Mesodermal cell (in vitro differentiated cells): ENCODE data around the gene ANKRD13A.
"Not testable (repeated sequence)": the region's sequence is repeated elsewhere in the genome, so short reads cannot be mapped to it uniquely, and the experiment has no call there.

Source experiments
- H3K27ac ChIP-seq: 2 replicates; pipeline ENCODE4 v1.7.0; 2013; ENCODE audit warnings: mild to moderate bottlenecking, low read depth, low read length, moderate library complexity; ENCODE audit not compliant: severe bottlenecking
- H3K36me3 ChIP-seq: 2 replicates; pipeline ENCODE4 v1.7.1; 2013; ENCODE audit warnings: mild to moderate bottlenecking, low read length, moderate library complexity; ENCODE audit not compliant: control insufficient read depth, insufficient read depth
- H3K4me1 ChIP-seq: one replicate; pipeline ENCODE4 v1.7.1; 2013; ENCODE audit warnings: mild to moderate bottlenecking, low read length; ENCODE audit not compliant: insufficient read depth, control insufficient read depth, poor library complexity, severe bottlenecking
- H3K4me3 ChIP-seq: 2 replicates; pipeline ENCODE4 v1.7.0; 2013; ENCODE audit warnings: low read length, control low read depth, mild to moderate bottlenecking; ENCODE audit not compliant: insufficient read depth, poor library complexity, severe bottlenecking; ENCODE audit errors: extremely low read depth
- H3K9me3 ChIP-seq: 2 replicates; pipeline ENCODE4 v1.7.1; 2013; ENCODE audit warnings: mild to moderate bottlenecking, low read length, moderate library complexity; ENCODE audit not compliant: control insufficient read depth
- WGBS, 2 experiments: methylation state at CpG; one replicate each; pipeline ENCODE4 v1.1.5; 2013; ENCODE audit warnings: missing lambda C conversion rate in 2 of 2; ENCODE audit not compliant: insufficient coverage in 2 of 2; 5-methylcytosine and 5-hydroxymethylcytosine counted together

The ANKRD13A gene

DNA sequence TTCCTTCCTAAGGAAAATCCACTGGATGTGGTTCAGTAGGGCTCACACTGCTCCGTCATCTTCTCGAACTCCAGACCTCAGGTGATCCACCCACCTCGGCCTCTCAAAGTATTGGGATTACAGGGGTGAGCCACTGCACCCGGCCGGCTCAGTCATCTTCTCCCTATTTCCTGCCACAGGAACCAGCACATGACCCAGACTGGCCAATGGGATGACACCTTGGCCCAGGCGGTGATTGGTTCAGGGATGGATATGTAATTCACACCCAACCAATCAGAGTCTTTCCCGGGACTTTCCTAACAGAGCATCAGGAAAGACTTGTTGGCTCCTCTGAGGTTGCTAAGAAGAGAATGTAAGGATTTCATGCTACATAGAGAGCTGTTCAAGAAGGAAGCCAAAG lies 68.3 kb downstream of the ANKRD13A start:
- Histone ChIP-seq H3K4me3 (no peak overlapping the region), H3K36me3 (no peaks in the 10 kb centered on the region), H3K27ac (no peak overlapping the region), H3K4me1 (no peaks in the 10 kb centered on the region), H3K9me3 (no peaks in the 10 kb centered on the region)
- 74 to 87% methylated on average over 3 to 4 of the region's 7 CpGs for WGBS, 2 experiments

DNA sequence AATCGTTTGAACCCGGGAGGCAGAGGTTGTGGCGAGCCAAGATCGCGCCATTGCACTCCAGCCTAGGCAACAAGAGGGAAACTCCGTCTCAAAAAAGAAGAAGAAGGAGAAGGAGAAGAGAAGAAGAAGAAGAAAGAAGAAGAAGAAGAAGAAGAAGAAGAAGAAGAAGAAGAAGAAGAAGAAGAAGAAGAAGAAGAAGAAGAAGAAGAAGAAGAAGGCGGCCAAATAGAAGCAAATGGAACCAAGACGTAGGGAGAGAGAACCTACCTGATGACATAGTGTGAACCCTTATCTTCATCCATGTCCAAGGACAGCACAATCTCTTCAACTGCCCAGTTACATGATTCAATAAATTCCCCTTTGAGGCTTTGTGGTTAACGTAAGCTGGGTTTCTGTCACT lies 68.9 kb downstream of the ANKRD13A start:
- not testable (repeated sequence) for H3K36me3 ChIP-seq, H3K27ac ChIP-seq, H3K4me1 ChIP-seq, H3K9me3 ChIP-seq, H3K4me3 ChIP-seq
- 100% methylated on average over 5 to 8 of the region's 9 CpGs for WGBS, 2 experiments

DNA sequence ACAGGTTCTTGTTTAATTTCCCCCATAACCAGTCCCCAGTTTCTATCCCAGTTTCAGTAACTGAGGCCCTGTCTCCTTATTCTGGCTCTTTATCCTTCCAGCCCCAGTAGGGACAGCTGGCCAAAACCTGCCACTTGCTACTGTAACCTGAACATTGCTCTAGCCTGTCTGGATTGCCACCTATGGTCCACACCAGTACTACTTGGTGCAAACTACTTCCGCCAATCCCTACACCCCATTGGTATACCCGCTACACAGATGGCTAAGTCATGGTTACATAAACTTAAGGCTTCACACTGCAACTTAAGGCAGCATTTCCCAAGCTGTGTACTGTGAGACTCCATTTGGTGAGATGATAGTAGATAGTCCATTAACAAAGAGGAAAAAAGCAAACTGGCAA lies 69.4 kb downstream of the ANKRD13A start:
- no peaks in the 10 kb centered on the region for H3K9me3 ChIP-seq
- H3K4me1 ChIP-seq: no peaks in the 10 kb centered on the region
- H3K27ac ChIP-seq: no peak overlapping the region
- no peaks in the 10 kb centered on the region for H3K36me3 ChIP-seq
- H3K4me3 ChIP-seq: no peak overlapping the region
- no CpG with 5 or more reads among the region's 2 CpGs for WGBS, 2 experiments

DNA sequence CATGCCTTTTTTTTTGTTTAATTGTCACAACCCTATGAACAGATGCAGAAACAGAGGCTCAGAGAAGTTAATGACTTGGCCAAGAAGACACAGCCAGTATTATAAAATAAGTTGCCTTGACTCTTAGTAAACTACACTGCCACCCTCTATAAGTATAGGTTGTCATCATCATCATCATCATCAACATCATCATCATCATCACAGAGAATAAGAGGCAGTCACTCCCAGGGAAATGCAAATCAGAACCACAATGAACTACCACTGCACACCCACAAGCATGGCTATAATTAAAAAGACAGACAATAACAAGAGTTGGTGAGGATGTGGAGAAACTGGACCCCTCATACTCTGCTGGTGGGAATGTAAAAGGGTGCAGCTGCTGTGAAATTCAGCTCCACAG lies 72.3 kb downstream of the ANKRD13A start:
- no peak overlapping the region for H3K27ac ChIP-seq
- no peaks in the 10 kb centered on the region for H3K9me3 ChIP-seq
- H3K4me1 ChIP-seq: no peaks in the 10 kb centered on the region
- no peak overlapping the region for H3K4me3 ChIP-seq
- H3K36me3 ChIP-seq: no peaks in the 10 kb centered on the region

DNA sequence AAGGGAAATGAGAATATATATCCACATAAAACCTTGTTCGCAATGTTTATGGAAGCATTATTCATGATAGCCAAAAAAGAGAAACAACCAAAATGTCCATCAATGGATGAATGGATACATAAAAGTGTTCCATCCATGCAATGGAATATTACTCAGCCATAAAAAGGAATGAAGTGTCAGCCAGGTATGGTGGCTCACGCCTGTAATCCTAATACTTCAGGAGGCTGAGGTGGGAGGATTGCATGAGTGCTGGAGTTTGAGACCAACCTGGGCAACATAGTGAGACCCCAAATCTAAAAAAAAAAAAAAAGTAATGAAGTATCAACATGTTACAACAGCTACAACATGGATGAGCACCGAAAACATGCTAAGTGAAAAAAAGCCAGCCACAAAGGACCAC lies 72.7 kb downstream of the ANKRD13A start:
- H3K4me1 ChIP-seq: no peaks in the 10 kb centered on the region
- no peaks in the 10 kb centered on the region for H3K36me3 ChIP-seq
- no CpG with 5 or more reads among the region's 3 CpGs for WGBS, 2 experiments
- H3K4me3 ChIP-seq: no peak overlapping the region
- H3K9me3 ChIP-seq: no peaks in the 10 kb centered on the region
- H3K27ac ChIP-seq: no peak overlapping the region

DNA sequence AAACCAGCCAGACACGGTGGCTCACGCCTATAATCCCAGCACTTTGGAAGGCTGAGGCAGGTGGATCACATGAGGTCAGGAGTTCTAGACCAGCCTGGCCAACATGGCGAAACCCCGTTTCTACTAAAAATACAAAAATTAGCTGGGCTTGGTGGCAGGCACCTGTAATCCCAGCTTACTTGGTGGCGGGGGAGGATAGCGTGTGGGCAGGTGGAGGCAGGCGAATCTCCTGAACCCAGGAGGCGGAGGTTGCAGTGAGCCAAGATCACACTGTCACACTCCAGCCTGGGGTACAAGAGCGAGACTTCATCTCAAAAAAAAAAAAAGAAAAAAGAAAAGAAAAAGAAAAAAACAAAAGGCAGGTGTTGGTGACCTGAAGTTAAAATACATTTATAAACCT lies 73.4 kb downstream of the ANKRD13A start:
- not testable (repeated sequence) for H3K4me1 ChIP-seq, H3K4me3 ChIP-seq, H3K36me3 ChIP-seq, H3K27ac ChIP-seq, H3K9me3 ChIP-seq
- WGBS, 2 experiments: 87 to 89% methylated on average over 3 to 8 of the region's 9 CpGs

DNA sequence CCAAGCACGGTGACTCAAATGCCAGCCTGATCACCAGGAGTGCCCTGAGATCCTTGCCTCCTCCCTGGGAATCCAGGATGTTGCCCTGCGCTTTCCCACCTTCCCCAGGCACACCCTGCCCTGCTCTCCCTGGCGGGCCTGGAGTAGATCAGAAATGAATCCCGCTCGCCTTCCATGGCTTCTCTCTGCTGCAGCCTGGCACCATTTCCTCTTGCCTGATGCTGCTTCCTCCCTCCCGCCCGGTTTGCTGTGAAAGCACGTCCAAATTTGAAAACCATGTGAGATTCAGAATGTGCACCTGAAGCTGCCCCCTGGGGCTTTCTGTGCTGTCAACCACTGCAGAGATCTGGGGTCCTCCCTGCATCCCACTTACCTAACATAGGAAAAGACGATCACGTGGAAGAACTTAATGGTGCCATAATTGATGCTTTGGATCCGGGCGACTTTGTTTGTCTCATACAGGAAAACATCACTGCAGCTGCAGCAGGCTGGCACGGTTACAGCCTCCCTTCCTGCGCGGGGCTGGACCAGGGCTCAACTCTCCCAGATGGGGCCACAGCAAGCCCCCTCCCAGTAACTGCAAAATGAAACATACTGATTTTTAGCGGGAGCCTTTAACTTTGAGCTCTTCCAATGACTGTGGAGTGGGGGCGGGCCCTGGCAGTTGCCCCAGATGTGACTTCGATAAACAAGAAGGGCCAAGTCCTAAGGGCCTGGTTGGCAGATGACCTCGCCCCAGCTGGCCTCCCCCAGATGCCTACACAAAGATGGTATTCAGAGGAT lies 74.0 kb downstream of the ANKRD13A start:
- H3K27ac ChIP-seq: no peak overlapping the region
- no peaks in the 10 kb centered on the region for H3K36me3 ChIP-seq
- no peaks in the 10 kb centered on the region for H3K4me1 ChIP-seq
- 82 to 84% methylated on average over 18 to 19 of the region's 19 CpGs for WGBS, 2 experiments
- no peaks in the 10 kb centered on the region for H3K9me3 ChIP-seq
- no peak overlapping the region for H3K4me3 ChIP-seq

DNA sequence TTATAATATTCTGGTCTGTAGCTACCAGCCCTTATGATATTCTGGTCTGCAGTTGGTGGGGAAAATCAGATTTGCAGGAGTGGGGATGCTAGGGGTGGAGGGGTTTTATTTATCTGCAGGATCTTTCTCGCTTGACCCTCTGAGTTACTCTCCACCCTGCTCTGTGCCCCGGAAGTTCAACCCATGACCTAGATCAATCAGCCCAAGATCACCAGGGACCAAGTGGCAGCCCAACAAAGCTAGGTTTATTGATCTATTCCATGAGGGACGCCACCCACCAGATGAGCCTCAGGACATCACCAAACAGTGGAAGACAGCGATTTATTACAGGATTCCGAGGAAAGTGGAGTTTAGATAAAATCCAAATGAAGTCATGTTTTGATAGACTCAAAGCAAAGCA lies 74.9 kb downstream of the ANKRD13A start:
- no peaks in the 10 kb centered on the region for H3K4me1 ChIP-seq
- H3K27ac ChIP-seq: no peak overlapping the region
- H3K9me3 ChIP-seq: no peaks in the 10 kb centered on the region
- no peaks in the 10 kb centered on the region for H3K36me3 ChIP-seq
- 86 to 92% methylated on average over 3 to 5 of the region's 5 CpGs for WGBS, 2 experiments
- H3K4me3 ChIP-seq: no peak overlapping the region

DNA sequence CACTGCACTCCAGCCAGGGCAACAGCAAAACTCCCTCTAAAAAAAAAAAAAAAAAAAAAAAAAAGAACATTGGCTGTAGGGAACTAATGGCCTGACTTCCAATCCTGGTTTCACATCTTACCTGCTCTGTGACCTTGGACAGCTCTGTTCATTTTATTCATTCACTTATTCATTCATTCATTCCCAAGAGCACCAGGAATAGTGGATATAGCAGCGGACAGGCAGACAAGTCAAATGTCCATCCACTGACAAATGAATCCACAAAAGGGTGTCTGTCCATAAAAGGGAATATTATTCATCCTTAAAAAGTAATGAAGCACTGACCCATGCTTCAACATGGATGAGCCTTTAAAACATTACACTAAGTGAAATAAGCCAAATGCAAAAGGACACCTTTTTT lies 76.7 kb downstream of the ANKRD13A start:
- WGBS, 2 experiments: no CpG with 5 or more reads among the region's 1 CpG
- Histone ChIP-seq H3K4me3 (no peak overlapping the region), H3K4me1 (no peaks in the 10 kb centered on the region), H3K9me3 (no peaks in the 10 kb centered on the region), H3K27ac (no peak overlapping the region), H3K36me3 (no peaks in the 10 kb centered on the region)

DNA sequence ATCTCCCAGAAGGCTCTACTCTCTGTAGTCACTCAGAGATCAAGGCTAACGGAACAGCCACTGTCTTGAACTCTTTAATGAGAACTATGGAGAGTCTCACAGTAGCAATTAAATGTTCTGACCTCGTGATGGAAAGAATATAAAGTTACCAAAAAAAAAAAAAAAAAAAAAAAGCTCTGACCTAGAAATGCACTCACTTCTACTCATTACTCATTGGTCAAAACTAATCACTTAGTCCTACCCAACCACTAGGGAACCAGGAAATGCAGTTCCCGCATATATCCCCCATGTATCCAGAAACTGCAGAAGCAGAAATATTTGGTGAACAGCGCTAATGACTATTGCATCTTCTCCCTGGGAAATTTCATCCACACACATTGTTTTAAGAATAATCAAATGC lies 78.6 kb downstream of the ANKRD13A start:
- WGBS, 2 experiments: 100% methylated on average over 1 of the region's 4 CpGs

DNA sequence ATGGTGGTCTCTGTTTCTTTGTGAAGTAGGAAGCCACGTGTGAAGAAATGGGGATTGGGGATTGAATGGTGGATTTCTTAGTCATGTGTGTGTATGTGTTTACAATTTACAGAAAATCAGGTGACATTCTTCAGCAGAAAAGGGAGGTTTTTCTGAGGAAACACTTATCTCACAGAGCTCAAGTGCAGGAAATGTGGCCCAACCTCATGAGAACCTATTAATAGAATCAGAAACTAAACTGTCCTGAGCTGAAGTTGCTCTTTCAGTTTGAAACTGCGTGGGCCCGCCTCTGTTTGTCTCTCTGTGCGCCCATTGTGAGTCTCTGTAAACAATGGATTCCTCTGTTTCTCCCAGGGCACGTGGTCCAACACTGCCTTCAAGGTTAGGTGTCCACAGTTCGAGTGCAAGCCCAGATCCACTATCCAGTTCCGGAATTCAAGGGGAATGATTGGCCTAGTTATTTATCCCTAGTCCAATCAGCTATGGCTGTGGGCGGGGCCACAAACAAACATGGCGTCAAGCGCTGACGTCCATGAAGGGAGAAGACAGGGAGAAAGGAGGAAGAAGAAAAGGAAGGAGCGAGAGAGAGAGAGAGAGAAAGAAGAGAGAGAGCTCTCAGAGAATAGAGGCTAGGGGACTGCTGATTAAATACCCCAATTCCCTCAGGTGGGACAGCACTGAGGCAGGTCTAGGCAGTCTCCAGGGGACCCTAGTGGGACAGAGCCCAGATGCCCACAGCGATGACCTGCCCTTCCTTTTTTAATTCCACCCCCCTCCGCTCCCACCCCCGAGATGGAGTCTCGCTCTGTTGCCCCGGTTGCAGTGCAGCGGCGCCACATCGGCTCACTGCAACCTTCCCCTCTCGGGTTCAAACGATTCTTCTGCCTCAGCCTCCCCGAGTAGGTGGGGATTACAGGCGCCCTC lies 80.5 kb downstream of the ANKRD13A start:
- Histone ChIP-seq H3K4me1 (no peaks in the 10 kb centered on the region), H3K27ac (peak overlapping the region; percentile 25), H3K4me3 (no peak overlapping the region), H3K36me3 (no peaks in the 10 kb centered on the region), H3K9me3 (no peaks in the 10 kb centered on the region)
- 91 to 95% methylated on average over 22 to 24 of the region's 24 CpGs for WGBS, 2 experiments

More for the DNA sequence above, 78.6 kb downstream of the ANKRD13A start:
- Histone ChIP-seq H3K4me3 (no peak overlapping the region), H3K9me3 (no peaks in the 10 kb centered on the region), H3K27ac (no peak overlapping the region), H3K4me1 (no peaks in the 10 kb centered on the region), H3K36me3 (no peaks in the 10 kb centered on the region)
